Stomach (tissue), 9 donors: ENCODE measurements around the gene KIAA0040. TPM values are rescaled to one million over a fixed set of nuclear protein-coding genes. Genes with fewer than 3 reads are reported as not detected.

Experiments used
- DNase-seq, 2 donors: peaks; one replicate each; pipeline versions ENCODE4 v3.0.0 to v3.0.0-alpha.2; 2013 to 2019
- H3K27ac ChIP-seq, 5 donors: fragments of 200-600 bp in 4 of 5; sonication (generic) in 4 of 5; one replicate each; pipeline ENCODE4 v1.5.1; 2013 to 2019; ENCODE audit warnings: mild to moderate bottlenecking in 1 of 5, moderate library complexity in 1 of 5
- H3K27me3 ChIP-seq, 3 donors: fragments of 200-600 bp; sonication (generic); one replicate each; pipeline ENCODE4 v1.5.1; 2017 to 2019; ENCODE audit warnings: mixed run types in 1 of 3
- H3K36me3 ChIP-seq, 4 donors: fragments of 200-600 bp; sonication (generic); 1 replicate in 3 of 4; 2 replicates in 1 of 4; pipeline ENCODE4 v1.5.1; 2016 to 2019
- H3K4me1 ChIP-seq, 4 donors: fragments of 200-600 bp; sonication (generic); one replicate each; pipeline ENCODE4 v1.5.1; 2016 to 2019
- H3K4me3 ChIP-seq, 4 donors: fragments of 200-600 bp; sonication (generic) in 3 of 4; one replicate each; pipeline ENCODE4 v1.5.1; 2016 to 2019; ENCODE audit warnings: mild to moderate bottlenecking in 1 of 4
- H3K9me3 ChIP-seq, 4 donors: fragments of 200-600 bp; sonication (generic); one replicate each; pipeline ENCODE4 v1.5.1; 2016 to 2019
- EP300 ChIP-seq: sonication (generic); formaldehyde crosslinking; IDR thresholded peaks from one replicate; pipeline ENCODE4 v1.6.1; 2017; ENCODE audit warnings: antibody characterized with exemption
- POLR2A ChIP-seq, 4 donors: fragments of 450-650 bp; IDR thresholded peaks; one replicate each; pipeline ENCODE4 v1.6.1; 2016; ENCODE audit warnings: antibody characterized with exemption in 4 of 4, control low read depth in 2 of 4, mild to moderate bottlenecking in 1 of 4, moderate library complexity in 1 of 4
- POLR2AphosphoS5 ChIP-seq, 3 donors: sonication (generic); formaldehyde crosslinking; IDR thresholded peaks; one replicate each; pipeline ENCODE4 v1.6.1; 2016; ENCODE audit warnings: antibody characterized with exemption in 3 of 3
- WGBS, 5 donors: extraction: QIAGEN DNeasy Blood & Tissue Kit in 3 of 5; methylation state at CpG; one replicate each; pipeline versions ENCODE4 v1.1.5 to v1.1.7; 2013 to 2018; 5-methylcytosine and 5-hydroxymethylcytosine counted together
- intact Hi-C: fragments of 100-400 bp; cut with DNase I; formaldehyde crosslinking; loops from one replicate; pipeline ENCODE4 v1.15.1; 2023; ENCODE audit warnings: low total_unique reads
- polyA plus RNA-seq, 3 donors: library from polyadenylated mRNA; stranded (reverse); fragments of 200-250 nt; gene quantifications; one replicate each; pipeline ENCODE4 v1.2.3, GENCODE V29; 2013
- total RNA-seq, 5 donors: library from RNA; depleted of rRNA; stranded (reverse); fragments of >200 nt; gene quantifications; one replicate each; pipeline versions ENCODE4 v1.1.0 to v1.2.3, GENCODE V29; 2014 to 2016
- TF ChIP-seq, protein P1 (sequence below), 7 experiments: fragments of 450-650 bp in 4 of 7; fragments of 200-600 bp in 3 of 7; sonication (generic) in 3 of 7; IDR thresholded peaks; one replicate each; pipeline ENCODE4 v1.5.1; 2016 to 2019; ENCODE audit warnings: antibody characterized with exemption in 7 of 7, control low read depth in 2 of 7, mild to moderate bottlenecking in 1 of 7
- donor health status: healthy with polysubstance abuse.
- donor health status: Bipolar disorder and iron deficiency.
- donor health status: healthy.

The KIAA0040 gene
- total and polyA plus RNA-seq, 8 donors: 4.1 to 36.8 (median 14.8) TPM

DNA sequence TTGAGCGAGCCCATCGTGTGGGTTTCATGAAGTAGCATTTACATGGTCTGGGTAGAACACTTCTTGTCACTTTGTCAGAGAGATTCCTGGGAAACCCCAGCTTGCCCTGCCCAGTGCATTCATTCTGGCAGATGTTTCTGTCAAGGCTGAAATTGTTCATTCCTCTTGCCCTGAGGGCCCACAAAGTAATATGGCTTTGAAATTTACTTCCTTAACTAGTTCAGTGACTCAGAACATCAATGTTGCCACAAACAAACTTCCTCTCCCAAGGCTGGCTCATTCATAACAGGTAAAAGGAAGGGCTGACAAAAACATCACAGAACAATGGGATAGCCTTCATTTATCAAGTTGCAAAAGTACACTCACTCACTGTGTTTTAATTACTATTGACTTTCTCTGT lies 5.0 kb upstream of the KIAA0040 start:
- intact Hi-C loops: no loop called here
- 82 to 94% (median 88%) methylated on average over 2 of the region's 2 CpGs for WGBS, 5 donors
- no peaks in the 10 kb centered on the region for H3K9me3 ChIP-seq

DNA sequence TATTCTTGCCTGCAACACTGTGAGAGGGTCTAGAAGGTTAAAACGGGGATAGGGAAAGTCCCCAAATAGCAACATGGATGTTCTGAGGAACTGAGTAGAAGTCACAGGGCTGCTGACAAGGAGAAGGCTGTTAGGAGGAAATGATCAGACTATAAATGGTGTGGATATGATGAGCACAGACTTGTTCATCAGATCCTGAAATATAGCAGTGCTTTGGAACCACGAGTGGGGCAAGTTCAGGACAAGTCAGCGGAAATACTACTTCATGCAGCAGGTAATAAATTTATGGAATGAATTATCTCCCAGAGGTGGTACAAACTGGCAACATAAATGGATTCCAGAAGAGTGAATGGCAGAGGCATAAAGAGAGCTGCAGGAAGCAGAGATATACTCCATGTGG lies 3.2 kb upstream of the KIAA0040 start:
- H3K27ac ChIP-seq: no peak overlapping the region
- TF ChIP-seq, protein P1, sequence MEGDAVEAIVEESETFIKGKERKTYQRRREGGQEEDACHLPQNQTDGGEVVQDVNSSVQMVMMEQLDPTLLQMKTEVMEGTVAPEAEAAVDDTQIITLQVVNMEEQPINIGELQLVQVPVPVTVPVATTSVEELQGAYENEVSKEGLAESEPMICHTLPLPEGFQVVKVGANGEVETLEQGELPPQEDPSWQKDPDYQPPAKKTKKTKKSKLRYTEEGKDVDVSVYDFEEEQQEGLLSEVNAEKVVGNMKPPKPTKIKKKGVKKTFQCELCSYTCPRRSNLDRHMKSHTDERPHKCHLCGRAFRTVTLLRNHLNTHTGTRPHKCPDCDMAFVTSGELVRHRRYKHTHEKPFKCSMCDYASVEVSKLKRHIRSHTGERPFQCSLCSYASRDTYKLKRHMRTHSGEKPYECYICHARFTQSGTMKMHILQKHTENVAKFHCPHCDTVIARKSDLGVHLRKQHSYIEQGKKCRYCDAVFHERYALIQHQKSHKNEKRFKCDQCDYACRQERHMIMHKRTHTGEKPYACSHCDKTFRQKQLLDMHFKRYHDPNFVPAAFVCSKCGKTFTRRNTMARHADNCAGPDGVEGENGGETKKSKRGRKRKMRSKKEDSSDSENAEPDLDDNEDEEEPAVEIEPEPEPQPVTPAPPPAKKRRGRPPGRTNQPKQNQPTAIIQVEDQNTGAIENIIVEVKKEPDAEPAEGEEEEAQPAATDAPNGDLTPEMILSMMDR (IDR thresholded peaks at IDR 0.05): no peak
- TF ChIP-seq POLR2AphosphoS5 (IDR thresholded peaks at IDR 0.05) (no peak), EP300 (no peak), POLR2A (IDR thresholded peaks at IDR 0.05) (no peak)
- intact Hi-C loops: no loop called here
- WGBS, 5 donors: 75 to 82% (median 77%) methylated on average over 3 of the region's 3 CpGs
- no peak for DNase-seq
- no peaks in the 10 kb centered on the region for H3K27me3 ChIP-seq
- no peak overlapping the region for H3K4me3 ChIP-seq
- H3K36me3 ChIP-seq: no peaks in the 10 kb centered on the region
- H3K4me1 ChIP-seq: peaks cover 17 to 30% (median 22%) of the 10 kb centered on the region in 4 donors
- H3K9me3 ChIP-seq: no peaks in the 10 kb centered on the region

More for the DNA sequence above, 5.0 kb upstream of the KIAA0040 start:
- Histone ChIP-seq H3K4me1 (peaks cover 10 to 30% (median 21%) of the 10 kb centered on the region in 4 donors), H3K27ac (peak overlapping the region in 2 of 5 donors; percentile 27 to 52), H3K36me3 (no peaks in the 10 kb centered on the region), H3K27me3 (no peaks in the 10 kb centered on the region), H3K4me3 (no peak overlapping the region)
- peak in 1 of 2 donors; percentile 46 for DNase-seq
- TF ChIP-seq, protein P1 (IDR thresholded peaks at IDR 0.05): no peak
- no peak for TF ChIP-seq POLR2AphosphoS5 (IDR thresholded peaks at IDR 0.05)
- no peak for TF ChIP-seq POLR2A (IDR thresholded peaks at IDR 0.05)
- TF ChIP-seq EP300: no peak

DNA sequence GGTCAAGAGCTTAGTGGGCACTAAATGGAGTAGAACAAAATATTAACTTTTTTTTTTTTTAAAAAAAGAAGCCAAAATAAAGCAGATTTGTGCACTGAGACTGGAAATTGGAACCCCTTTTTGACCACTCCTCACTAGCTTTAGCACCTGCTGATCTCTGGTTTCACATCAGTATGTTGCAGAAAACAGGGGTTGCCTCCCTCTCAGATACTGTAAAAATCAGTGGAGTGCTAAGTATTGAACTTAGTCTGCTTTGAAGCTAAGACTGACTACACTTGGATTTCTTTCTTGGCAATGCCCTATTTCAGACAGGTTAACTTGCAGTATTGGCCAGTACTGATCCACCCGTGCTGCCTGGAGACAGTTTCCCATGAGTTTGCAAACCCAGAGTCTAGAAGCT lies 2.7 kb upstream of the KIAA0040 start:
- intact Hi-C loops: no loop called here
- DNase-seq: no peak
- Histone ChIP-seq H3K27me3 (no peaks in the 10 kb centered on the region), H3K9me3 (no peaks in the 10 kb centered on the region), H3K27ac (peak overlapping the region in 1 of 5 donors; percentile 95), H3K4me1 (peaks cover 11 to 30% (median 24%) of the 10 kb centered on the region in 4 donors), H3K36me3 (no peaks in the 10 kb centered on the region), H3K4me3 (no peak overlapping the region)
- 0% methylated on average over 1 of the region's 1 CpG for WGBS, 5 donors
- TF ChIP-seq POLR2A (IDR thresholded peaks at IDR 0.05) (no peak), EP300 (no peak), POLR2AphosphoS5 (IDR thresholded peaks at IDR 0.05) (no peak)
- TF ChIP-seq, protein P1 (IDR thresholded peaks at IDR 0.05): no peak

DNA sequence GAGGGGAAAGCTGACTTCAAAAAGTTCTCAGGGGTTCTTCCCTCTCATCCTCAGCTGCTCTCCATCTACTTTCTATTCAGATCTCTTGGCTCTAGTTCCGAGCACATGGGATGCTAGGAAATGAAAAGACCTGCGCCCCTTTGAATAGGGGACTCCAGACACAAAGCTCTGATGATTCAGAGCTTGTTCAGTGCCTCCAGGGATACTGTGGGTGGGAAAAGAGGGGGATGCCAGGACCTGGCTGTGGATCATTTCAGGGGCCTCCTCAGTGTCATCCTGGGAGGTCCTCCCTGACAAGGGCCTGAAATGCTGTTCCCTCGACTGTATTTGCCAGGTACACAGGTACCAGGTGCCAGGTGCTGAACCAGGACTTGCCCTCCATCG lies 943 bp upstream of the KIAA0040 start:
- TF ChIP-seq POLR2AphosphoS5 (IDR thresholded peaks at IDR 0.05) (no peak), EP300 (no peak), POLR2A (IDR thresholded peaks at IDR 0.05) (no peak)
- TF ChIP-seq, protein P1 (IDR thresholded peaks at IDR 0.05): no peak
- intact Hi-C loops: no loop called here
- peak overlapping the region; percentile 57 to 71 (median 58) for H3K4me3 ChIP-seq
- H3K36me3 ChIP-seq: no peaks in the 10 kb centered on the region
- no peaks in the 10 kb centered on the region for H3K27me3 ChIP-seq
- no peaks in the 10 kb centered on the region for H3K9me3 ChIP-seq
- H3K4me1 ChIP-seq: peaks cover 18 to 41% (median 36%) of the 10 kb centered on the region in 4 donors
- no peak for DNase-seq
- peak overlapping the region; percentile 88 to 95 (median 93) for H3K27ac ChIP-seq
- whole genome bisulfite sequencing, 5 donors: 52 to 67% (median 63%) methylated on average over 4 of the region's 4 CpGs
